Activated T-cell treated with anti-CD3 and anti-CD28 coated beads for 1 hour (primary cell): ENCODE results near the gene SLC4A9.

Experiments
- DNase-seq: peaks from one replicate; pipeline ENCODE4 v3.0.0-alpha.2; 2020; ENCODE audit warnings: low read depth

The SLC4A9 gene

DNA sequence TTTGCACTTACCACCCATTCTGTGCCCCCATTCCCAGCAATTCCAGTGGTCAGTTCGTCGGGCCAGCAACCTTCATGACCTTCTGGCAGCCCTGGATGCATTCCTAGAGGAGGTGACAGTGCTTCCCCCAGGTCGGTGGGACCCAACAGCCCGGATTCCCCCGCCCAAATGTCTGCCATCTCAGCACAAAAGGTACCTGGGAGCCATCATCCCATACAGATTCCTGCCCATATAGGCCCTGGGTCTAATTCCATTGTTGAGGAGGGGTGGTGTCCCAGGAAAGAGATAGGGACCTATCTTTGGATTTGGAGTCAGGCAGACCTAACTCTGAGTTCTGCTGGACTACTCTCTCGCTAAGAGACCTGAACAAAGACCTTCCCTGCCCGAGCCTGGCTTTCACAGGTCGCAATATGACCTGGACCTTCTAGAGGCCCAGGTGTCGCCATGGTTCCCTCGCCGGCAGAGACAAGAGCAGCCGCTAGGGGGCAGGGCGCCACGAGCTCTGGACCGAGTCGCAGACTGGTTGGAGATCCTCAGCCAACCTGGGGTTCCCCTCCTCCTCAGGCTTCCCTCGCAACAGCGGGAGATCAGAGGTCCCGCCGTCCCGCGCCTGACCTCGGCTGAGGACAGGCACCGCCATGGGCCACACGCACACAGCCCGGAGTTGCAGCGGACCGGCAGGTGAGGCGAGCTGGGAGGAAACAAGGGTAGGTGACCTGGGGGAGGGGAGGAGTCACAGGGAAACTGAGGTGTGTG is 3.1 kb downstream of the SLC4A9 start:
- peak; percentile 81 for DNase-seq

DNA sequence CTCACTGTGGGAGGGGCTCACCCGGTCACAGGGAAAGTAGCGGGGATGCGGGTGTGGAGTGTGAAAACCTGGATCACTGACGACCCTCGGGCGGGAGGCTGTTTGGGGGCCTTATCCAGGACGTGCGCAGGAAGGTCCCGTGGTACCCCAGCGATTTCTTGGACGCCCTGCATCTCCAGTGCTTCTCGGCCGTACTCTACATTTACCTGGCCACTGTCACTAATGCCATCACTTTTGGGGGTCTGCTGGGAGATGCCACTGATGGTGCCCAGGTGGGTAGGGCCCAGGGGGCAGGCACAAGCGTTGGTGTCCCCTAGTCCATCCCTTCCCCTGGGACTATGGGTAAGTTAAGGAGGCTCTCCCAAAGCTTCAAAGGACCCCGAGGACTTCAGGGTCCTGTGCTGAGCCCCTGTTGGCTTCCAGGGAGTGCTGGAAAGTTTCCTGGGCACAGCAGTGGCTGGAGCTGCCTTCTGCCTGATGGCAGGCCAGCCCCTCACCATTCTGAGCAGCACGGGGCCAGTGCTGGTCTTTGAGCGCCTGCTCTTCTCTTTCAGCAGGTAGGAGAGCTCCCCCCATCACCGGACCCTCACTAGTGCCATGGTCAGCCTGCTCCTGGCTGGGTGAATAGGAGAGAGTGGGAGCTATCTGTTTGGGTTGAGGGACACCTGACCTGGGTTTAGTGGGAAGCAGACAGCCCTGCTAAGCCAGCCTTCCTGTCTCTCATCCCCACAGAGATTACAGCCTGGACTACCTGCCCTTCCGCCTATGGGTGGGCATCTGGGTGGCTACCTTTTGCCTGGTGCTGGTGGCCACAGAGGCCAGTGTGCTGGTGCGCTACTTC is 3.9 kb downstream of the SLC4A9 start:
- DNase-seq: no peak

DNA sequence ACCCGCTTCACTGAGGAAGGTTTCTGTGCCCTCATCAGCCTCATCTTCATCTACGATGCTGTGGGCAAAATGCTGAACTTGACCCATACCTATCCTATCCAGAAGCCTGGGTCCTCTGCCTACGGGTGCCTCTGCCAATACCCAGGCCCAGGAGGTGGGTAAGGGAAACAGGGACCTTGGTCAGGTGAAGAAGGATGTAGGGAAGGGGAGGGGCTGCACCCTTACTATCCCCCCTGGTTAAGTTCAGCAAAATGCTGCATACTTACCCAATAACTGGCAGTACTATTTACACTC is 4.4 kb downstream of the SLC4A9 start:
- no peak for DNase-seq

DNA sequence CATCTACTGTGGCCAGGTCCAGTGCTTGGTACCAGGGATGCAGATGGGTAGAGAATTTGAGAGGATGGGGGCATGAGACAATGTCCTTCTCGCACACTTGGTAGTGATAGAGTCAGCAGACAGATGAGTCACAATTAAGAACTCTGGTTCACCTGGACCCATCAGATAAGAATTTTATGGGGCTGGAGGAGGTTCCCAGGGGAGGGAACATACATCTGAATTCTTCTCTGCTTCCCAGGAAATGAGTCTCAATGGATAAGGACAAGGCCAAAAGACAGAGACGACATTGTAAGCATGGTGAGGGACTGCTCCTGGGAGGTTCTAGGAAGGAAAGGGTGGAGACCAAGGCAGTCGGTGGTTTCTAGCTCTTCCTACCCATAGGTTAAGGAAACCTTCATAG is 5.3 kb downstream of the SLC4A9 start:
- DNase-seq: no peak

DNA sequence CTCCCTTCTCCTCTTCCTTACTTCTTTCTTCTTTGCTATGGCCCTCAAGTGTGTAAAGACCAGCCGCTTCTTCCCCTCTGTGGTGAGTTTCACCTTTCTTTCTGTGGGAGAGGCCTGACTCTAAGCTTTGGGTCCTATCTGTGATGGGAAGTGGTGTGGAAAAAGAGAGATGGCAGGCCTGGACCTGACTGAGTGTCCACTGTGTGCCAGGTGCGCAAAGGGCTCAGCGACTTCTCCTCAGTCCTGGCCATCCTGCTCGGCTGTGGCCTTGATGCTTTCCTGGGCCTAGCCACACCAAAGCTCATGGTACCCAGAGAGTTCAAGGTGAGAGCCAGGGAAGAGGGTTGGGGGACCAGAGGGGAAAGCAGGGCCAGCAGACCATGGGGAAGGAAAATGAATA is 5.9 kb downstream of the SLC4A9 start:
- DNase-seq: no peak

DNA sequence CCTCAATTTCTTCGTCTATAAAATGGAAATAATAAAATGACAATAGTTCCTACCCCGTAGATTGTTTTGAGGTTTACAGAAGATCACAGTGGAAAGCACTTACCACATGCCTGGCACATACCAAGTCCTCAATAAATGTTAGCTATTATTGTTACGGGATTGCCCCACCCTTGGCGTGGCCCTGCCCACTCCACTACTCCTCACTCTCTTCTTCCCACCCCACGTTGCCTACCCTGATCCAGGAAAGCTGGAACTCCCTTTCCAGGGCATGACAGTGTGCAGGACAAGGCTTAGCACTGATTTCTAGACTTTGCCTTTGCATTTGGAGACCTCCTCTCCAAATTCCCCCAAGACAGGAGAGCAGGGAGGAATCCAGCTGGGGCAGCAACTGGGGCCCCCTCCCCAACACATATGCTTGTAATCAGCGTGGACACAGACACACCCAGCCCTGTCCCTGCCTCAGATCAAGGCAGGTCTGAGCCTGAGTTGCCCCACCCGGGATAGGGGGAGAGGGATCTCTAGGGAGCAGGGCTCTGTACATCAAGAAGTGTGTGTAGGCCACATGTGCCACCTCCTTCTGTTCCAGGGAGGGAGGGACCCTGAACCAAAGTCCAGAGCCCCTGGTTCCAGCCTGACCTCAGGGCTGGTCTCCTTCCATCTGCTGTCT is 6.7 kb downstream of the SLC4A9 start:
- no peak for DNase-seq

DNA sequence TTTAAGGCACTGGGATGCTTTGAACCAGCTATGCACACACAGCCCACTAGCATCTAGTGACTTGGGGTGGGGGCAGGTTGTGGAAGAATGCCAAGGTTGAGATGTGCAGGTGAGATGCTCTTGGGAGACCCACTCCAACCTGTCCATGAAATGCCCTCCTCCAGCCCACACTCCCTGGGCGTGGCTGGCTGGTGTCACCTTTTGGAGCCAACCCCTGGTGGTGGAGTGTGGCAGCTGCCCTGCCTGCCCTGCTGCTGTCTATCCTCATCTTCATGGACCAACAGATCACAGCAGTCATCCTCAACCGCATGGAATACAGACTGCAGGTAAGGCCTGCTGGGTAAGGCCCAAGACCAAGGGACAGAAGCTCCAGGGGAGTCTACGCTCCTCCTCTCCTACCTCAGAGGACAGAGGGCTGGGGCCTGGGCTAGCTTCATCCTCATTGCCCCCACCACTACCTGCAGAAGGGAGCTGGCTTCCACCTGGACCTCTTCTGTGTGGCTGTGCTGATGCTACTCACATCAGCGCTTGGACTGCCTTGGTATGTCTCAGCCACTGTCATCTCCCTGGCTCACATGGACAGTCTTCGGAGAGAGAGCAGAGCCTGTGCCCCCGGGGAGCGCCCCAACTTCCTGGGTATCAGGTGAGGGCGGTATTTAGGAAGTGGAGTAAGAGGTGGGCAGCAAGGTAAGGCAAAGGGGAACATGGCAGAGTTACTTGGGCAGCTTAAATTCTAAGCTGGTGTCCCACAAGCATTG is 7.4 kb downstream of the SLC4A9 start:
- no peak for DNase-seq

DNA sequence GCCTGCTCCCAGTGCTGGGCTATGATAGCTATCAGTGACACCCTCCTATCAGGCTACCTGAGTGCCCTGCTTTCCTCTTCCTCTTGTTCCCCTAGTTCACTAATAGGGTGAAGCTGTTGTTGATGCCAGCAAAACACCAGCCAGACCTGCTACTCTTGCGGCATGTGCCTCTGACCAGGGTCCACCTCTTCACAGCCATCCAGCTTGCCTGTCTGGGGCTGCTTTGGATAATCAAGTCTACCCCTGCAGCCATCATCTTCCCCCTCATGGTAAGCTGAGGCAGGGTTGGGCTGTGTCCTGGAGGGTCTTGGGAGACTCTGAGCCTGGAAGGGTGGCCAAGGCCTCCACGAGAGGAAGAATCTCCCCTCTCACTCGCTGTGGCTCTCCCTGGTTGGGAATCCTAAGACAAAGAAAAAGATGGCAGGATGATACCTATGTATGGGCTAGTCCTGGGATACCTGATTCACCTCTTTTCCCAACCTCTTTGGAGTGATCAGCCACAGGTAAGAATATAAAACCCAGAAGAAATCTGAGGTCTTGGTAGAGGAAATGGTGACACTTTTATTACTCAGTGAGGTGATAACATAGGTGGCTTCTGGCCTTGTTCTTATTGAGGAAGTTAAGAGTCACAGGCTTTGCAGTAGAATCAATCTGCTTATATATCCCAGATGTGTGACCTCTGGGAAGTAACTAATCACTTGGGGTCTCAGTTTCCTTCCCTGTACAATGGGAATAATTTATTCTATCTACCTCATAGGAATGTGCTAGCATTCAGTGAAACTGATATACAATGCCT is 11.6 kb downstream of the SLC4A9 start:
- DNase-seq: no peak

DNA sequence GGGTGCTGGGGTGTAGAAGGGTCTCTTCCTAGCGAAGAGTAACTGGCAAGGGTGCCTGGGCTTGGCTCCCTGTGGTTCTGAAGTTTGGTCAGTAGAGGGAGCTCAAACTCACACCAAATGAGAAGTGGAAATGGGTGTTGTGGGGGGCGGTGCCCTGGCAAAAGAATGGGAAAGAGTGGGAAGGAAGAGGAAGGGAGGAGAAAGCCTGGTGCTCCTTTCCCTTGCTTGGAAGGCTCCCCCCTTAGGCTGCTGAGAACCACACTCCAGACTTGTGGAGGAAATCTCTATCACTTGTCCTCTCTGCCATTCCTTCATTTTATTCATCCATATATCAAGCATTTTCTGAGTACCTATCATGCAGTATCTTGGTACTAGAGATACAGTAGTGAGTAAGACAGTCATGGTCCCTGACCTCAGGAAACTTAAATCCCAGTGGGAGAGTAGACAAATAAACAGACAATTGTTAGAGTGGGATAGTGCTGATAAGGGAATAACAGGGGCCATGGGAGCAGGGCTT is 13.0 kb downstream of the SLC4A9 start:
- peak; percentile 30 for DNase-seq

DNA sequence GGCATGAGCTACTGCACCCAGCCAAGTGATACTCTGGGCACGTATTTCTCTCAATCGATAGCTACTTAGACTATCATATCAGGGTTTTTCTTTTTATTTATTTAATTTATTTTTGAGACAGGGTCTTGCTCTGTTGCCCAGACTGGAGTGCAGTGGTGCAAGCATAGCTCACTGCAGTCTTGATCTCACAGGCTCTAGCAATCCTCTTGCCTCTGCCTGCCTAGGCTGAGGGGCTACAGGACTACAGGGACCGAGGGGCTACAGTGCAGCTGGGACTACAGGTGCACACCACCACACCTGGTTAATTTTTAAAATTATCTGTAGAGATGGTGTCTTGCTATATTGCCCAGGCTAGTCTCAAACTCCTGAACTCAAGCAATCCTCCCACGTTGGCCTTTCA is 21.4 kb downstream of the SLC4A9 start:
- no peak for DNase-seq

DNA sequence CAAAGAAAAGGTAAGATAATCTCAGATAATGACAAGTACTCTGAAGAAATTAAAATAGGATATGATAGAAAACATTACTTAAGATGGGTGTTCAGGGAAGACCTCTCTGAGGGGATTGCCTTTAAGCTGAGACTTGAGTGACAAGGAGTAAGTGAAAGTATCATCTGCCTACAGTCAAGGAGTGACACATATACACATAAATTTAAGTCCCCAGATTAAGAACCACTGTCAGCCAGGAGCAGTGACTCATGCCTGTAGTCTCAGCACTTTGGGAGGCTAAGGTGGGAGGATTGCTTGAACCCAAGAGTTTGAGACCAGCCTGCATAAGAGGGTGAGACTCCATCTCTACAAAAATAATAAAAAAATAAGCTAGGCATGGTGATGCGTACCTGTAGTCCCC is 22.0 kb downstream of the SLC4A9 start:
- DNase-seq: no peak

DNA sequence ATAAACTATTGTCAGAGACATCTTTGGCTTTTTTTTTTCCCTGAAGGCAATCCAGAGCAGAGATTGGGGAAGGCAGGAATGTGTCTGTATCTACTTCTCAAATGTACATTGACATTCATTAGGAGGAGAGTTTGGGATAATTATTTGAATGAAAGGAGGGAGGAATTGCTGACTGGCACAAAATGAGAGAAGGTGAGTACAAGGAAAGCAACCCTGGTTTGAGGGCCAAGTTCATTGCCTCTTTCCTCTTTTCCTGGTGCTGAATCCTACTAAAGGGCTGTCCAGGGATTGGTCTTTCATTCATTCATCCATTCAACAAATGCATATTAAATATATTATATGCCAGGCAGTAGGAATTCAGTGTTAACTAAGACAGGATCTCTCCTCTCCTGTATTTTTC is 22.9 kb downstream of the SLC4A9 start:
- DNase-seq: no peak

DNA sequence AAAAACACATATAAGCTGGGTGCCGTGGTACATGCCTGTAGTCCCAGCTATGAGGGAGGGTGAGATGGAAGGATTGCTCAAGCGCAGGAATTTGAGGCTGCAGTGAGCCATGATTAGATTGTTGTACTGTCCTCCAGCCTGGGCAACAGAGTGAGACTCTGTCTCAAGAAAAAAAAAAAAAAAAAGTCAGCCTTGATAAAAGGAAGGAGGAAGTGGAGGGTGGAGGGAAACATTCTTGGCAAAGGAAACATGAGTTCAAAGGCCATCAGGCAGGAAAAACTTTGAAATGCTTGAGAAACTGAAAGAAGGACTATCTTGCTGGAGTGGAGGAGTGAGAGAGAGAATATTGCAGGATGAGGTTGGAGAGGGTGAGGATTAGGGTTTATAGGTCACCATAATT is 23.3 kb downstream of the SLC4A9 start:
- DNase-seq: no peak

DNA sequence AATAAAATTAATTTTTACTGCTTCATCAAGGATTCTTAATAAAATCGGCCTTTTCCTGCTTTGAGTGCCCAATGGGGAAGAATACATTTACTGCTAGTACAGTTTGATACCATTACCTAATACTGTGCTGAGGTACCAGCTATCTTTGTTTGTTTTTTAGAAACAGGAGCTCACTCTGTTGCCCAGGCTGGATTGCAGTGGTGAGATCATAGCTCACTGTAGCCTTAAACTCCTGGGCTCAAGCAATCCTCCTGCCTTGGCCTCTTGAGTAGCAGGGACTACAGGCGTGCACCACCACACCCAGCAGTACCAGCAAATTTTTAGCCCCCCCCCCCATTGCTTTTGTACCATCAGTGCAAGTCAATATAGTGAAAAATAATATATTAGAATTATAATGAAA is 28.1 kb downstream of the SLC4A9 start:
- DNase-seq: no peak

DNA sequence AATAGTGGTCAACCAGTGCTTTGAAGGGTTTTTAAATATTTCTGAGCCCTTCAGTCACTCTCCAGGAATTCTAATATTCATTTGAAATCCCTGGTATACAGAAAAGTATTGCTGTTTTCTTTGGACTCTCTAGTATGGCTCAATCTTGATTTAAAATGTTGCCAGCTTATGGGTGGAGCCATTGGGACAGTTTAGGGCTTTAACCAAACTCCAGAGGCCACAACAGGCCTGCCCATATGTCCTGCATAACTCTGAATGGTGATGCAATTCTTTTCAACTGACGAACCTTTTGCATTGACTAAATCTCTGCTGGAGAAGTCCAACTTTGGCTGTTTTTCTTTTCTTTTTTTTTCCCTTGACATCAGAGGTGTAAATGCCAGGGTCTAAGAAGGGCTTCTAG is 31.3 kb downstream of the SLC4A9 start:
- no peak for DNase-seq

DNA sequence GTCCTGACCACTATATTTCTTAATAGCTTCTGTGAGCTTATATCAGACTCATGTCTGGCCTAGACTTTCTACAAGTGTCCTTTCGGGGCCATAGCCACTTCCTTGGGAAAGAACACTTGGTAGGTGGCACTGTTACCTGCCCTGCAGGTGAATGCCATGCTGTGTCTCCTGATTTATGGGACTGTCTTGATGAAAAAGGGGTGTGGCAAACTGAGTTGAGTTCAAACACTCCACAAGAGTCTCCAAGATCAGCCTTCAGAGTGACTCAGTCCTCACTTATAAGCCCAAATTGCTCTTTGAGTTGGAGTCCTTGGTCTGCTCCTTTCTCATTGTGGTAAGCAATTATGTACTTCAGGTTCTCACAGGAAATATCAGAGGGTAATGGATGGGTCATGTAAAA is 31.7 kb downstream of the SLC4A9 start:
- DNase-seq: no peak

DNA sequence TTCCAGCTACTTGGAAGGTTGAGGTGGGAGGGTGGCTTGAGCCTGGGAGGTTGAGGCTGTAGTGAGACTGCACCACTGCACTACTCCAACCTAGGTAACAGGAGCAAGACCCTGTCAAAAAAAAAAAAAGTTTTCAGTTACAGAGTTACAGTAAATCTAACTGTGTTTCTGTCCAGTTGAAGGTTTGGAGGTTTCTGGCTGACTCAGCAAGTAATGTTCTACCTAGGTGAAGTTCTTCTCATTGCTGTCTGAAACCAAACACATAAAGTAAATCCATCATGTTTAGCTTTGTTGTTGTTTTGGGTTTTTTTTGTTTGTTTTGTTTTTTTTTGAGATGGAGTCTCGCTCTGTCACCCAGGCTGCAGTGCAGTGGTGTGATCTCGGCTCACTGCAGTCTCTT is 33.7 kb downstream of the SLC4A9 start:
- no peak for DNase-seq

DNA sequence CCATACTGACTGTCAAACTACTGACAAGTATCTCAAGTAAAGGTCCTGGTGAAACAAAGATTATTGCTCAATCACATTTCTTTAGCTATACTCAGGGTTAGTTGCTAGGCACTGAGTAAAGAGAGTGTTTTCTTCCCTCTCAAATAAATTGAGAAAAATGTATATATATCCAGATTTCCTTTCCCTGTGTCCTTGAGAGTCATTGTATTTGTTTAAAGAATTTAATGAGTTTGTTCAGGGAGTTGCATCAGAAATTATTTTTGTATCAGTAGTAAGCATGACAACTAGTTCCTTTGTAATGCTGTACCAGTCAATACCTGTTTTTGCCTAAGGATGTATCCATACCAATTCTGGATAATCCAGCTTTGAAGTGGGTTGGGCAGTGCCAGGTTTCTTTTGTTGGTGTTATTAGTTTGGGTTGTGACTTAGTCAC is 38.4 kb downstream of the SLC4A9 start:
- no peak for DNase-seq

DNA sequence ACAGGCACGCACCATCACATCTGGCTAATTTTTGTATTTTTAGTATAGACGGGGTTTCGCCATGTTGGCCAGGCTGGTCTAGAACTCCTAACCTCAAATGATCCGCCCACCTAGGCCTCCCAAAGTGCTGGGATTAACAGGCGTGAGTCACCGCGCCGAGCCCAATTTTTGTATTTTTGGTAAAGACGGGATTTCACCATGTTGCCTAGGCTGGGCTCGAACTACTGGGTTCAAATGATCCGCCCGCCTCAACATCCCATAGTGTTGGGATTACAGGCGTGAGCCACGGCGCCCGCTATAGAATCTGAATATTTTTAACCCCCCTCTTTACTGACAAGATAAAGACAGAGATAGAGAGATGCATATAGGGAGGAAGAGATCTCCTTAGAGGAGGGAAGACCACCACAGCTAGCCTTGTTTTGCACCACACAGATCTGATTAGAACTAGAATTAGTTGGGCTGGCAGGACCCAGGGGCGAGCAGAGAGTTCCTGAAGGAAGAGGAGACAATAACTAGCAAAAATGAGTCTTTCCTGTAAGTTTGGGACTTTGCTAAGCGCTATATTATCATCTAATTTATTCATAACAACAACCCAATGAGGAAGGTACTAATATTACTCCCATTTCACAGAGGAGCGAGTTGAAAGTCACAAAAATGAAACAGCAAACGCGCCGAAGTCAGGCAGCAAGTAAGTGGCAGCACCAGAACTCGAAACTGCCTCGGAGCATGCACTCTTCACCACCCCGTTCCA is 40.2 kb downstream of the SLC4A9 start:
- no peak for DNase-seq

DNA sequence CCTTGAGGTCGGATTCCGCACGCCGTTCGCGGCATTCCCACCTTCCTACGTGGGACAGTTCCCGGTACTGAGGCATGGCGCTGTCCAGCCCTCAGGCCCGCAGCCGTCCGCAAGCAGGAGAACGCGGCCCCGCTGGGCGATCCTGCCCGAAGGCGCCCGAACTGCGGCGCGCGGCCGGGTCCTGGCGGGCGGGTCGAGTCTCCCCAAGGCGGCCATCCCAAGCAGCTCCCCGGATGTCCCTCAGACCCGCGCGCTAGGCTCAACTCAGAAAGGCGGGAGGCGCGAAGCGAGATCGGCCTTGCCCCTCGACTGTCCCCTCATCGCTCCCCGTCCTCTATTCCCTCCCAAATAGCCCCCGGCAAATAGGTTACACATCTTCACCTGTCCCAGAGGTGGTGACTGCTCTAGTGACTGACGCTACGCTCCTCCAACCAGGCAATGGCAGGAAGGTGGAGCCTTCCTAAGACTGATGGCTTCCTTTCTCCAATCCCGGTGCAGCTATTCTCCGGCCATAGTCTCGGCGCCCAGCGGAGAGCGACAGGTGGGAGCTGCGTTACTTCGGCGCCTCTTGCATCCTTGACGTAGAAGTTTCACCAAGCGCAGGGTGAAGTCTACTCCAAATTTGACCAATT is 40.9 kb downstream of the SLC4A9 start:
- DNase-seq: peak; percentile 74
